Activated CD8-positive, alpha-beta memory T cell treated with anti-CD3 and anti-CD28 coated beads, Interleukin-2, amount 50 U/mL, for 4 hours (primary cell): ENCODE data around the gene SBSN.
A peak's percentile ranks its signal among the peaks of the same experiment; 100 is the strongest.
"Not testable (repeated sequence)": the region's sequence is repeated elsewhere in the genome, so short reads cannot be mapped to it uniquely, and the experiment has no call there.

Experiments
- DNase-seq: peaks from one replicate; pipeline ENCODE4 v3.0.0-alpha.2; 2020

SBSN gene

GRCh38 chr19:35502751-35503150 lies 25.4 kb downstream of the SBSN start:
- DNase-seq = no peak

DNA sequence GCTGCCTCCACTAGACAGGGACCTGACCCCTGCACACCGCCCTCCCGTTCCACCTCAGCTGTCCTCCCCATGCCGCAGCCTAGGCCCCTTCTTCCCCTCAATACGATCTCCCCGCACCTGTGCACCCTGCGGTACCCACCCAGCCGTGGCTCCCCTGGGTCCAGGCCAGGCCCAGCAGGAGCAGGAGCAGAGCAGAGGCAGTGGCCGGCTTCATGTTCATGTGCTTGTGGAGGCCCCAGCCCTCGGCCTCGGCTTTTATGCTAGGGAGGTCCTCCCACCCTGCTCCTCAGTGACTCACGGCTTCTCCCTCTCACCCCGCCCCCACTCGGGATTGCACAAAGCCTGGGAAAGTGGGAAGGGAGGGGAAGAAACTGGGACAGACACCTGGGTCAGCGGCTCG lies 26.4 kb downstream of the SBSN start:
- DNase-seq = no peak

GRCh38 chr19:35500611-35501010 lies 27.5 kb downstream of the SBSN start:
- no peak for DNase-seq

GRCh38 chr19:35498984-35499527 lies 29.1 kb downstream of the SBSN start:
- DNase-seq = no peak

DNA sequence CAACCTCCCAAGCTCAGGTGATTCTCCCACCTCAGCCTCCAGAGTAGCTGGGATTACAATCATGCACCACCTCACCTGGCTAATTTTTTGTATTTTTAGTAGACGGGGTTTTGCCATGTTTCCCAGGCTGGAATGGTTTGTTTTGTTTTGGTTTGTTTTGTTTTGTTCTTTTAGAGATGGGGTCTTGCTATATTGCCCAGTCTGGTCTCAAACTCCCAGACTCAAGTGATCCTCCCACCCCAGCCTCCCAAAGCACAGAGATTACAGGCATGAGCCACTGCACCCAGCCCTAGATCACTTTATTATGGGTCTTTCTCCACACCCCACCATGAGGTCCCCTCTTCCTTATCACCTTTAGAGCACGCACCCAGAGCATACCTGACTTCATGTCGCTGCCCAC lies 29.9 kb downstream of the SBSN start:
- no peak for DNase-seq

- no peak for DNase-seq
Observed at GRCh38 chr19:35497406-35497805, 30.7 kb downstream of the SBSN start.

- peak; percentile 84 for DNase-seq
Observed at GRCh38 chr19:35495107-35496064, 32.7 kb downstream of the SBSN start.

- DNase-seq = no peak
Observed at GRCh38 chr19:35493971-35494370, 34.1 kb downstream of the SBSN start.

DNA sequence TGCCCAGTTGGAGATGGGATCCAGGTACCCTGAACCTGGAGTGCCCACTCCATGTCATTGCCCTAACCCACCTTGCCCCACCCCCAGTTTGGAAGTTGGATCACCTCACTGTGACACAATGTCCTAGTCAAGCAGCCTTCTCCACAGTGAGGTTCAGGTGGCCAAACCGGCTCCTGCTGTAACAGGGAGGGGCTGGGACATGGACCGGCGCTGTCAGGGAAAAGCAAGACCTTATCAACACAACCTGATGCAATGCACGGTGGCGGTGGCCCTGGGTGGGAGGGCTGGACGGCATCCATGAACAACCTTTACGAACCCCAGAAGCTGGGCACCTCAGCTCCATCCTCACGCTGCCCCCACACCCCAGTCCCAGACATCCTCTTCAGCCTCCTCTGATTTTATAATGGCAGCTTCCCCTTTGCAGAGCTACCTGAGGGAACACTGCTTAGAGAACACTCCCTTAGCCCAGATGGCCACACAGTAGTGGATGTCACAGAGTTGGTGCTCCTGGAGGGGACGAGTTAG lies 36.2 kb downstream of the SBSN start:
- DNase-seq = no peak

GRCh38 chr19:35490364-35490763 lies 37.7 kb downstream of the SBSN start, which contains the start of gene KRTDAP:
KRTDAP (minus strand) TSS chr19:35490464; CDS start chr19:35490442, 22 bp downstream.
- no peak for DNase-seq

DNA sequence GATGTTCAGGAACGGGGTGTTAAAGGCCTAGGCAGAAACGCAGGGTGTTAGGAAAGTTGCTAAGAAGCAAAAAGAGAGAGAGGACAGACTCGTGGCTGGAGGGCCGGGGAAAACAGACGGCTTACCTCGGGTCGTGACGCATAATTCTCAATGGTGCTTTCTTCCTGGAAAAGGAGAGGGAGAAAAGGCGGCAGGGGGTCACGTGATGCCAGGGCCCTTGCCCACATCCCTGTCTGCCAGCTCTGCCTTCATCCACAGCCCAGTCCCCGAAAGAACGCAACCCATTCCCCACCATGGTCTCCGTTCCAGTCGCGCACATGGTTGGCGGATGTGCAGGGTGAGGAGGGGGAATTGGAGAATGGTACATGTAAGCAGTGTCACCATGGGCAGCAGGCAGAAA lies 39.4 kb downstream of the SBSN start:
- DNase-seq = no peak

DNA sequence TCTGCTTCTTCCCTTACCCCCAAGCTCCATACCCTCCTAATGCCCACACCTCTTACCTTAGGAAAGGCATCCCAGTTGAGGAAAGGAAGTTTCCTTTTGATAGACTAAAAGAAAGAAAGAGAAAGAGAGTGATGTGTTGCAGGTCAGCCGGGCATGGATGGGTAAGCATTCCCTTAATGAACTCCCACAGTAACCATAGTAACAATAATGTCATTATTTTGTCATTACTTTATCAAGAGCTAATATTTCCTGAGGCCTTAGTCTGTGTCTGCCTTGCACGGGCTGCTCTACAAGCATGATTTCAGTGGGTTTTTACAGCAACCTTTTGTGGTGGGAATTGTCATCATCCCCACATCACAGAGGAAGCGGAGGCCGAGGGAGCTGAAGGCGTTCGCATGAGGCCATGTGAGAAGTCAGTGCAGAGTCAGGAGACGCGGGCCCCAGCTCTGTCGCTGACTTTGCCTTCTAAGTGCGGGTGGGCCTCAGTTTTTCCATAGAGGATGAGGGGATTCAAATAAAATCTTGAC lies 40.4 kb downstream of the SBSN start:
- DNase-seq = no peak

DNA sequence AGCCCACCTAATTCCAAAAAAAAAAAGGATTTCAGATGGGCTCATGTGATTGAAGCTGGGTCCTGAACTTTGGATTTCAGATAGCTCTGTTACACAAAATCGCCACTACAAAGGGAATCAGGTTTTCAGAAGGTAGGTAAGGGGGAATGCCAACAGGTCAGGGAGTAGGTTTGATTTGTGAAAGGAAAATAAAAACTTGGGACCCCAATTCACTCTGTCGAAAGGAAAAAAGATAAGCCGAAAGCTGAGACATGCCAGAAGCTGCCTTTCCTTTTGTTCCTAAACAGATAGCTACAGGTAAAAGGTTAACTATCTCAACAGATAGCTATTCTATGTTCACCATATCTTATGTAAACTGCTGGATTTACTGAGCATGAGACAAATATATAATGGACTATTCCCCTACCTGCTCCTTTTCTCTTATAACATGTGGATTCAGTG lies 41.8 kb downstream of the SBSN start:
- DNase-seq = no peak

- no peak for DNase-seq
Observed at GRCh38 chr19:35484252-35485036, 43.7 kb downstream of the SBSN start.

DNA sequence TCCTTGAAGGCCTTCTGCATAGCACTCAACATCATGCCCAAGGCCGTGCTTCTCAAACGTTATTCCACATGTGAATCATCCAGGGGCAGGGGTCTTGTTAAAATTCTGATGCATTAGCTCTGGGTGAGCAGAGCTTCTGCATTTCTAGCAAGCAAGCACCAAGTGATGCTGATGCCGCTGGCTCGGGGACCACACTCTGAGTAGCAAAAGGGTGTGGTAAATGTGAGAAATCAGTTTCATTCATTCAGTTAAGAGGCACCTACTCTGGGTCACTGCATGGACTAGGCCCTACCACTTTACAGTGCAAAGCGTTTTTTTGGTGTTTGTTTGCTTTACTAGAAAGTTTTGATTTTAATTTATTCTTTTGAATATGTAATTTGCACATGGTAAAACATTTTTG lies 45.0 kb downstream of the SBSN start:
- no peak for DNase-seq

DNA sequence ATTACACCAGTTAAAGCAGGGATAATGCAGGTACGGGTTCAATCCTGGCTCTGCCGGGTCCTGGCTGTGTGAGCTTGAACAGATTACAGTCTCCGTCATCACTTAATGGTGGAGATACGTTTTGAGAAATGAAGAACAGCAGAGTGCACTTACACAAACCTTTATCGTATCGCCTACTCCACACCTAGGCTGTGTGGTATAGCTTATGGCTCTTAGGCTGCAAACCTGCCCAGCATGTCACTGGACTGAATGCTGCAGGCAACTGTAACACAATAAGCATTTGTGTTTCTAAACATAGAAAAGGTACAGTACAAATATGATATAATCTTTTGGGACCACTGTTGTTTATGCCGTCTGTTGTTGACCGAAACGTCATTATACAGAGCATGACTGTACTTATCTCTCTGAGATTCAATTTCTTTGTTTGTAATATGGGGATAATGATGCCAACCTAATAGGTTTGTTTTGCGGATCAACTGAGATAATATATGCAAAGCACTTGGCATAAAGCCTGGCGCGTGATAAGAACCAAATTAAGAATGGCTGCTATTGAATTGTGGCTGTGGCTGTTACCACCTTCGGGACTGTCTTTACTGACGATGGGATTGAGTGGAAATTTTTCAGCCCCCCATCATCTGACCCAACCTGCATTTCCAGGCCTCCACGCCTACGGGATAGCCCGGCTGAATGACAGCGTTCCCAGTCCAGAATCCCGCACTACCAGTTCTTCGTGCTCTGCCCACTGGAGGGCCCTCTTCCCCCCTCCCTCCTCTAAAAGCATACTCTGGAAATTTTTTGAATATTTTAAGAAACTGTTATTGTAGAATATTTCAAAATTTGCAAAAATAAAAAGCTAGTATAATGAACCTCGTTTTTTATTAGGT lies 49.1 kb downstream of the SBSN start:
- DNase-seq = no peak

DNA sequence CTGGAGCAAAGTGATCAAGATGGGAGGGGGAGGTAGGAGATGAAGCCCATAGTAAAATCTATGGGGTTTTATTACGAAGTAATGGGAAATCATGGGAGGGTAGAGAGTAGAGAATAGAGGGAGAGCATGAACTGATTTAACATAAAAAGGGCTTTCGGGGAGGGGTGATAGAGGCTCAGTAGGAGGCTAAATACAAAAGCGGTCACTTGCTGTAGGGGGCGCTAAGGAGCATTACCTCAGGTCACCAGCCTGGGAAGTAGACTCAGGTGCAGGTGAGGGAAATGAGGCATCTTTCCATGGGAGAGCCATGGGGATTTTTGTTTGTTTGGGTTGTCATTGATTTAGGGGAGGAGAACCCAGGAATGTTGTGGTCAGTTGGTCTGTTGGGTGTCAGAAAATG lies 52.0 kb downstream of the SBSN start:
- no peak for DNase-seq

DNA sequence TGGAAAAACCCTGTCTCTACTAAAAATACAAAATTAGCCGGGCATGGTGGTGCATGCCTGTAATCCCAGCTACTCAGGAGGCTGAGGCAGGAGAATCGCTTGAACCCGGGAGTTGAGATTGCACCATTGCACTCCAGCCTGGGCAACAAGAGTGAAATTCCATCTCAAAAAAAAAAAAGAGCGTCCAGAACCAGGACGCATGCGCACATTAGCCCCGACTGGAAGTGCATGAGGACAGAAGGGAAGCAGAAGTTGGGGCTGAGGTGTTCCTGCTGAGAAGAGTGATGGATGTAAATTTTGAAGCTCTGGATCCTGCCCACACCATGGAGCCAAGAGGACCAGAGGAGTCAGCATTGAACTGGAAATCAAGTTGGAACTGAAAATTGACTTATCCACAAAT lies 53.5 kb downstream of the SBSN start:
- not testable (repeated sequence) for DNase-seq

GRCh38 chr19:35474104-35474503 lies 54.0 kb downstream of the SBSN start:
- DNase-seq = no peak
